ENCODE data around the gene NUDT7. TPM values are rescaled to one million over a fixed set of nuclear protein-coding genes. Genes with fewer than 3 reads are reported as not detected.

The NUDT7 gene
- total and polyA plus RNA-seq, 9 of the 15 experiments (the other 6 are each of a cell fraction or from before 2014, with no cell fraction given): 5.6 to 24.2 (median 10.5) TPM

DNA sequence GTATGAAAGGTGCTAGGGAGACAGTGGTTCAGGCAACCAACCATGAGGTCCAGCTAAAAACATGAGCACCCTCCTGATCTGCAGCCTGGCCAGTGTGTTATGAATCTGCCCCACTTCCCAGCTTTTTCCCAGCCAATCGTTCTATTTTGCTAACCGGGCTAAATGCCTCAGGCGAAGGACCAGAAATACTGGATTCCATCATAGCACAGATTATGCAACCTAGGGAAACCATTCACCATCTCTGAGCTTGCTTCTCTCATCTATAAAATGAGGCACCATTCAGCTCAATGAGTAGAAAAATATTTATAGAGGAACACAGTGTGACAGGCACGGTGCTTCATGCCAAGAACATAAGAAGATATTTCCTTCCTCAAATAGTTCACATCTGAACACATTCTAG, 45.2 kb upstream of the NUDT7 start:
- Histone ChIP-seq H3K27me3 (ENCODE audit: control insufficient read depth in 2 of 2, insufficient read depth in 2 of 2, low read length in 2 of 2) (peaks cover 4 to 9% of the 10 kb centered on the region in 2 experiments; a peak in 2 of 5 replicates), H3K79me2 (ENCODE audit: control insufficient read depth, insufficient read depth, low read length) (no peaks in the 10 kb centered on the region), H3K9ac (ENCODE audit: insufficient read depth in 1 of 2, low read depth in 2 of 2, low read length in 2 of 2) (no peak overlapping the region), H3K9me1 (ENCODE audit: control insufficient read depth, insufficient read depth, low read length) (no peaks in the 10 kb centered on the region), H3K27ac (ENCODE audit: extremely low read depth, low read depth, low read length) (no peak overlapping the region), H3K4me1 (replicated peaks in 1 of 2; ENCODE audit: control insufficient read depth in 2 of 2, insufficient read depth in 2 of 2, low read length in 2 of 2) (no peaks in the 10 kb centered on the region), H3K36me3 (ENCODE audit: control insufficient read depth, insufficient read depth, low read length) (no peaks in the 10 kb centered on the region), H4K20me1 (replicated peaks; ENCODE audit: control insufficient read depth, insufficient read depth, low read length) (no peaks in the 10 kb centered on the region), H3K4me3 (no peak overlapping the region), H3K9me3 (replicated peaks; ENCODE audit: control insufficient read depth, insufficient read depth, low read depth, low read length) (no peaks in the 10 kb centered on the region), H3K4me2 (ENCODE audit: insufficient read depth, low read length) (no peak overlapping the region), H2AFZ (ENCODE audit: low read depth, low read length) (no peak overlapping the region)
- DNase-seq (ENCODE audit: extremely low read depth in 1 of 4, low spot score in 3 of 4): no peak
- in situ Hi-C loops (cut with MboI): loop anchor here (5.0 kb wide), 1 partner anchor 295 kb away; no protein-coding TSS in a partner anchor
- CTCF ChIA-PET (ENCODE audit: low intra/inter-chr PET ratio): interaction anchor here (1.4 to 2.8 kb wide), 3 partner anchors 294 to 441 kb away, joined by 5 to 31 read pairs (median 6); no protein-coding TSS in a partner anchor
- intact Hi-C loops (cut with micrococcal nuclease): loop anchor here (2.0 to 10.0 kb wide), 4 partner anchors 106 to 558 kb away; partner anchors contain the start of gene WWOX
- POLR2A ChIA-PET: interaction anchor here (0.5 kb wide), 1 partner anchor 162 kb away, joined by 3 read pairs; no protein-coding TSS in a partner anchor
- 0% methylated on average over 4 of the region's 4 CpGs for WGBS (ENCODE audit: insufficient coverage, low coverage, missing lambda C conversion rate)
- BruUV-seq (replicated peaks): no TSS peak
- ATAC-seq: no peak
- no peak for FAIRE-seq
- TF ChIP-seq, protein P1, sequence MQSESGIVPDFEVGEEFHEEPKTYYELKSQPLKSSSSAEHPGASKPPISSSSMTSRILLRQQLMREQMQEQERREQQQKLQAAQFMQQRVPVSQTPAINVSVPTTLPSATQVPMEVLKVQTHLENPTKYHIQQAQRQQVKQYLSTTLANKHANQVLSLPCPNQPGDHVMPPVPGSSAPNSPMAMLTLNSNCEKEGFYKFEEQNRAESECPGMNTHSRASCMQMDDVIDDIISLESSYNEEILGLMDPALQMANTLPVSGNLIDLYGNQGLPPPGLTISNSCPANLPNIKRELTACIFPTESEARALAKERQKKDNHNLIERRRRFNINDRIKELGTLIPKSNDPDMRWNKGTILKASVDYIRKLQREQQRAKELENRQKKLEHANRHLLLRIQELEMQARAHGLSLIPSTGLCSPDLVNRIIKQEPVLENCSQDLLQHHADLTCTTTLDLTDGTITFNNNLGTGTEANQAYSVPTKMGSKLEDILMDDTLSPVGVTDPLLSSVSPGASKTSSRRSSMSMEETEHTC (IDR thresholded peaks at IDR 0.05): no peak
- TF ChIP-seq ZNF561 (CRISPR knock-in tag; conservative IDR thresholded peaks at IDR 0.05) (no peak), GTF2E2 (tag; IDR thresholded peaks at IDR 0.05) (no peak), KDM1A (IDR thresholded peaks at IDR 0.05) (no peak), PRPF4 (IDR thresholded peaks at IDR 0.05; ENCODE audit: insufficient read depth, low read depth, low read length, poor library complexity, severe bottlenecking) (no peak), NR1H2 (CRISPR knock-in tag; IDR thresholded peaks at IDR 0.05) (no peak), TRIM28 (IDR thresholded peaks at IDR 0.05) (no peak)
- TF ChIP-seq, protein P2, sequence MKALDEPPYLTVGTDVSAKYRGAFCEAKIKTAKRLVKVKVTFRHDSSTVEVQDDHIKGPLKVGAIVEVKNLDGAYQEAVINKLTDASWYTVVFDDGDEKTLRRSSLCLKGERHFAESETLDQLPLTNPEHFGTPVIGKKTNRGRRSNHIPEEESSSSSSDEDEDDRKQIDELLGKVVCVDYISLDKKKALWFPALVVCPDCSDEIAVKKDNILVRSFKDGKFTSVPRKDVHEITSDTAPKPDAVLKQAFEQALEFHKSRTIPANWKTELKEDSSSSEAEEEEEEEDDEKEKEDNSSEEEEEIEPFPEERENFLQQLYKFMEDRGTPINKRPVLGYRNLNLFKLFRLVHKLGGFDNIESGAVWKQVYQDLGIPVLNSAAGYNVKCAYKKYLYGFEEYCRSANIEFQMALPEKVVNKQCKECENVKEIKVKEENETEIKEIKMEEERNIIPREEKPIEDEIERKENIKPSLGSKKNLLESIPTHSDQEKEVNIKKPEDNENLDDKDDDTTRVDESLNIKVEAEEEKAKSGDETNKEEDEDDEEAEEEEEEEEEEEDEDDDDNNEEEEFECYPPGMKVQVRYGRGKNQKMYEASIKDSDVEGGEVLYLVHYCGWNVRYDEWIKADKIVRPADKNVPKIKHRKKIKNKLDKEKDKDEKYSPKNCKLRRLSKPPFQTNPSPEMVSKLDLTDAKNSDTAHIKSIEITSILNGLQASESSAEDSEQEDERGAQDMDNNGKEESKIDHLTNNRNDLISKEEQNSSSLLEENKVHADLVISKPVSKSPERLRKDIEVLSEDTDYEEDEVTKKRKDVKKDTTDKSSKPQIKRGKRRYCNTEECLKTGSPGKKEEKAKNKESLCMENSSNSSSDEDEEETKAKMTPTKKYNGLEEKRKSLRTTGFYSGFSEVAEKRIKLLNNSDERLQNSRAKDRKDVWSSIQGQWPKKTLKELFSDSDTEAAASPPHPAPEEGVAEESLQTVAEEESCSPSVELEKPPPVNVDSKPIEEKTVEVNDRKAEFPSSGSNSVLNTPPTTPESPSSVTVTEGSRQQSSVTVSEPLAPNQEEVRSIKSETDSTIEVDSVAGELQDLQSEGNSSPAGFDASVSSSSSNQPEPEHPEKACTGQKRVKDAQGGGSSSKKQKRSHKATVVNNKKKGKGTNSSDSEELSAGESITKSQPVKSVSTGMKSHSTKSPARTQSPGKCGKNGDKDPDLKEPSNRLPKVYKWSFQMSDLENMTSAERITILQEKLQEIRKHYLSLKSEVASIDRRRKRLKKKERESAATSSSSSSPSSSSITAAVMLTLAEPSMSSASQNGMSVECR (CRISPR knock-in tag; IDR thresholded peaks at IDR 0.05): no peak
- TF ChIP-seq, protein P3, sequence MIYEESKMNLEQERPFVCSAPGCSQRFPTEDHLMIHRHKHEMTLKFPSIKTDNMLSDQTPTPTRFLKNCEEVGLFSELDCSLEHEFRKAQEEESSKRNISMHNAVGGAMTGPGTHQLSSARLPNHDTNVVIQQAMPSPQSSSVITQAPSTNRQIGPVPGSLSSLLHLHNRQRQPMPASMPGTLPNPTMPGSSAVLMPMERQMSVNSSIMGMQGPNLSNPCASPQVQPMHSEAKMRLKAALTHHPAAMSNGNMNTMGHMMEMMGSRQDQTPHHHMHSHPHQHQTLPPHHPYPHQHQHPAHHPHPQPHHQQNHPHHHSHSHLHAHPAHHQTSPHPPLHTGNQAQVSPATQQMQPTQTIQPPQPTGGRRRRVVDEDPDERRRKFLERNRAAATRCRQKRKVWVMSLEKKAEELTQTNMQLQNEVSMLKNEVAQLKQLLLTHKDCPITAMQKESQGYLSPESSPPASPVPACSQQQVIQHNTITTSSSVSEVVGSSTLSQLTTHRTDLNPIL (CRISPR knock-in tag; IDR thresholded peaks at IDR 0.05): no peak
- TF ChIP-seq, protein P4, sequence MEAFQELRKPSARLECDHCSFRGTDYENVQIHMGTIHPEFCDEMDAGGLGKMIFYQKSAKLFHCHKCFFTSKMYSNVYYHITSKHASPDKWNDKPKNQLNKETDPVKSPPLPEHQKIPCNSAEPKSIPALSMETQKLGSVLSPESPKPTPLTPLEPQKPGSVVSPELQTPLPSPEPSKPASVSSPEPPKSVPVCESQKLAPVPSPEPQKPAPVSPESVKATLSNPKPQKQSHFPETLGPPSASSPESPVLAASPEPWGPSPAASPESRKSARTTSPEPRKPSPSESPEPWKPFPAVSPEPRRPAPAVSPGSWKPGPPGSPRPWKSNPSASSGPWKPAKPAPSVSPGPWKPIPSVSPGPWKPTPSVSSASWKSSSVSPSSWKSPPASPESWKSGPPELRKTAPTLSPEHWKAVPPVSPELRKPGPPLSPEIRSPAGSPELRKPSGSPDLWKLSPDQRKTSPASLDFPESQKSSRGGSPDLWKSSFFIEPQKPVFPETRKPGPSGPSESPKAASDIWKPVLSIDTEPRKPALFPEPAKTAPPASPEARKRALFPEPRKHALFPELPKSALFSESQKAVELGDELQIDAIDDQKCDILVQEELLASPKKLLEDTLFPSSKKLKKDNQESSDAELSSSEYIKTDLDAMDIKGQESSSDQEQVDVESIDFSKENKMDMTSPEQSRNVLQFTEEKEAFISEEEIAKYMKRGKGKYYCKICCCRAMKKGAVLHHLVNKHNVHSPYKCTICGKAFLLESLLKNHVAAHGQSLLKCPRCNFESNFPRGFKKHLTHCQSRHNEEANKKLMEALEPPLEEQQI (IDR thresholded peaks at IDR 0.05): no peak

All from K562 (cell line).